Measurements from ENCODE around the gene PTPRE.

The PTPRE gene

GRCh38 chr10:127908106-127908958, 1.4 kb downstream of the PTPRE start:
- no peak for DNase-seq (ENCODE audit: low read depth in 2 of 2)

GRCh38 chr10:127908959-127909267, 2.0 kb downstream of the PTPRE start:
- no peak for DNase-seq (ENCODE audit: low read depth in 2 of 2)

GRCh38 chr10:127909716-127910463, 3.0 kb downstream of the PTPRE start:
- DNase-seq (ENCODE audit: low read depth in 2 of 2), result no peak

GRCh38 chr10:127910464-127910770, 3.5 kb downstream of the PTPRE start:
- DNase-seq (ENCODE audit: low read depth in 2 of 2), result no peak

GRCh38 chr10:127911218-127911866, 4.4 kb downstream of the PTPRE start:
- DNase-seq (ENCODE audit: low read depth in 2 of 2), result no peak

GRCh38 chr10:127911867-127912257, 5.0 kb downstream of the PTPRE start:
- no peak for DNase-seq (ENCODE audit: low read depth in 2 of 2)

- DNase-seq (ENCODE audit: low read depth in 2 of 2), result no peak
These were observed 5.9 kb downstream of the PTPRE start for GRCh38 chr10:127912607-127913367.

- no peak for DNase-seq (ENCODE audit: low read depth in 2 of 2)
These were observed 6.5 kb downstream of the PTPRE start for GRCh38 chr10:127913368-127913759.

GRCh38 chr10:127915324-127915723, 8.4 kb downstream of the PTPRE start:
- DNase-seq (ENCODE audit: low read depth in 2 of 2), result no peak

- DNase-seq (ENCODE audit: low read depth in 2 of 2), result no peak
These were observed 9.9 kb downstream of the PTPRE start for GRCh38 chr10:127916826-127917225.

GRCh38 chr10:127918572-127918971, 11.7 kb downstream of the PTPRE start:
- DNase-seq (ENCODE audit: low read depth in 2 of 2), result no peak

- DNase-seq (ENCODE audit: low read depth in 2 of 2), result no peak
These were observed 12.7 kb downstream of the PTPRE start for GRCh38 chr10:127919418-127920271.

GRCh38 chr10:127920306-127921074, 13.6 kb downstream of the PTPRE start:
- DNase-seq (ENCODE audit: low read depth in 2 of 2), result no peak

- DNase-seq (ENCODE audit: low read depth in 2 of 2), result no peak
These were observed 14.3 kb downstream of the PTPRE start for GRCh38 chr10:127921075-127921752.

- DNase-seq (ENCODE audit: low read depth in 2 of 2), result no peak
These were observed 14.8 kb downstream of the PTPRE start for GRCh38 chr10:127921753-127922145.

- DNase-seq (ENCODE audit: low read depth in 2 of 2), result no peak
These were observed 15.3 kb downstream of the PTPRE start for GRCh38 chr10:127922206-127922605.

GRCh38 chr10:127922675-127923366, 15.9 kb downstream of the PTPRE start:
- DNase-seq (ENCODE audit: low read depth in 2 of 2), result no peak

- no peak for DNase-seq (ENCODE audit: low read depth in 2 of 2)
These were observed 16.7 kb downstream of the PTPRE start for GRCh38 chr10:127923646-127924045.

GRCh38 chr10:127925471-127926207, 18.7 kb downstream of the PTPRE start:
- DNase-seq (ENCODE audit: low read depth in 2 of 2), result no peak
